HG02623 (cell line): ENCODE results near the gene DKK1.
"Not testable (repeated sequence)": the region's sequence is repeated elsewhere in the genome, so short reads cannot be mapped to it uniquely, and the experiment has no call there.

ENCODE experiments used
- ATAC-seq: cut with Tn5 transposase; IDR thresholded peaks from one replicate; pipeline ENCODE4 v1.9.1; 2021; ENCODE audit warnings: moderate library complexity; ENCODE audit not compliant: unreplicated experiment

Gene DKK1

DNA sequence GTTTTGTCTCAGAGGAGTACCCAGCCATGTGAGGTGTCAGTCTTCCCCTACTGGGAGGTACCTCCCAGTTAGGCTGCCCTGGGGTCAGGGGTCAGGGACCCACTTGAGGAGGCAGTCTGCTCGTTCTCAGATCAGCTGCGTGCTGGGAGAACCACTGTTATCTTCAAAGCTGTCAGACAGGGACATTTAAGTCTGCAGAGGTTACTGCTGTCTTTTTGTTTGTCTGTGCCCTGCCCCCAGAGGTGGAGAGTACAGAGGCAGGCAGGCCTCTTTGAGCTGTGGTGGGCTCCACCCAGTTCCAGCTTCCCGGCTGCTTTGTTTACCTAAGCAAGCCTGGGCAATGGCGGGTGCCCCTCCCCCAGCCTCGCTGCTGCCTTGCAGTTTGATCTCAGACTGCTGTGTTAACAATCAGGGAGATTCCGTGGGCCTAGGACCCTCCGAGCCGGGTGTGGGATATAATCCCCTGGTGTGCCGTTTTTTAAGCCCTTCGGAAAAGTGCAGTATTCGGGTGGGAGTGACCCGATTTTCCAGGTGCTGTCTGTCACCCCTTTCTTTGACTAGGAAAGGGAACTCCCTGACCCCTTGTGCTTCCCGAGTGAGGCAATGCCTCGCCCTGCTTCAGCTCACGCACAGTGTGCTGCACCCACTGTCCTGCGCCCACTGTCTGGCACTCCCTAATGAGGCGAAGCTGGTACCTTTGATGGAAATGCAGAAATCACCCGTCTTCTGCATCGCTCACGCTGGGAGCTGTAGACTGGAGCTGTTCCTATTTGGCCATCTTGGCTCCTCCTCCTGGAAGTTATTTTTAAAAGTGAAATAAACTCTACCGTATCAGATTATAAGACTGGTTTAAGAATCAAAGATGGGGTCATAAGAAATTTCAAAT, 51.7 kb downstream of the DKK1 start:
- ATAC-seq: not testable (repeated sequence)
